Measurements from ENCODE around the gene SERPINA1.

DNA sequence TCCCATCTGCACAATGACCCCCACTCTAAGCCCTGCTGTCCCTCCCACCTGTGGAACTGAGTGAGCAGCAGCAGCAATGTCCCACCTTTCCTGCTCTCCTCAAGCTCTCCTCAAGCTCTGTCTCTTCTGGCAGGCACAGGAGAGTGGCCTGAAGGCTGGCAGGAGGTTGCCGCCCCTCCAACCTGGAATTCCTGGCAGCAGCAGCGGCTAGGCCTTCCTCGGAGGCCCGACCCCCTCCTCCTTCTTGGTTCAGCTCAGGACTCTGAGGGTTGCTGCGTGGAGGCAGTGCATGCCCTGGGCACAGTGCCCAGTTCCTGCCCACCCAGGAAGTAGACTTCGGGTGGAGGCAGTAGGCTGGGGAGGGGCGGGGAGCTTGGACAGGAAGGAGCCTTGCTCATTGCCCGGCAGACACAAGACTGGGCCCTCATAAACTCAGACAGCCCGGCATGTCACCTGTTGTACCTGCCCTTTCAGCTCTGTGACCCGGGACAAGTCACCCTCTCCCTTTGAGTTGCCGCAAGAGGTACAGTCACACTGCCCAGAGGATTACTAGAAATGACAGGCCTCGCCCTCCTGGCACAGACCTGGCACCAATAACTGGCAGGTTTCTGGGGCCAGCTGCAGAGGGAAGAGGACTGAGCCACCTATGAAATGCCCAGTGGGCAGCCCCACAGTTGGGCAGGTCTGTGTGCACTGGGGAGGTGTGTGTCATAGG is 2.1 kb upstream of the SERPINA1 start:
- no peak for TF ChIP-seq POLR2A (IDR thresholded peaks at IDR 0.05; ENCODE audit: low read depth, low read length)
- no peak for TF ChIP-seq POU2F2 (IDR thresholded peaks at IDR 0.05; ENCODE audit: low read depth, low read length)
- TF ChIP-seq TAF1 (IDR thresholded peaks at IDR 0.05; ENCODE audit: low read depth, low read length), result no peak
- TF ChIP-seq POLR2AphosphoS5 (IDR thresholded peaks at IDR 0.05; ENCODE audit: low read depth, low read length), result no peak
- TF ChIP-seq PAX5 (IDR thresholded peaks at IDR 0.05; ENCODE audit: insufficient read depth, low read length, severe bottlenecking), result no peak
- no peak for TF ChIP-seq SPI1 (IDR thresholded peaks at IDR 0.05; ENCODE audit: low read depth, low read length)
